OCI-LY1 (cell line): ENCODE measurements around the gene CDC37.

Experiments
- H2AFZ ChIP-seq: fragments of 200-600 bp; sonication (generic), shearing (Covaris generic); 2 replicates; pipeline ENCODE4 v1.6.0; 2014; ENCODE audit warnings: antibody characterized with exemption, mild to moderate bottlenecking, low read length
- H3F3A ChIP-seq: fragments of 200-600 bp; sonication (generic), shearing (Covaris generic); 2 replicates; pipeline ENCODE4 v1.6.0; 2014; ENCODE audit warnings: mild to moderate bottlenecking, antibody characterized with exemption, low read length, moderate library complexity; ENCODE audit not compliant: insufficient read depth
- H3K27ac ChIP-seq: fragments of 200-600 bp; sonication (generic); 2 replicates; pipeline ENCODE4 v1.5.1; 2014; ENCODE audit warnings: low read length, mixed run types, mild to moderate bottlenecking, low read depth; ENCODE audit not compliant: poor library complexity, severe bottlenecking
- H3K27me3 ChIP-seq: fragments of 200-600 bp; sonication (generic); 2 replicates; pipeline ENCODE4 v1.6.0; 2014; ENCODE audit warnings: antibody characterized with exemption, mild to moderate bottlenecking, low read length, moderate library complexity; ENCODE audit not compliant: insufficient read depth
- H3K36me3 ChIP-seq: fragments of 200-600 bp; sonication (generic); 2 replicates; pipeline ENCODE4 v1.6.1; 2014; ENCODE audit warnings: mild to moderate bottlenecking, antibody characterized with exemption, low read length, moderate library complexity, mixed read lengths; ENCODE audit not compliant: insufficient read depth
- H3K4me1 ChIP-seq: fragments of 200-600 bp; sonication (generic); 2 replicates; pipeline ENCODE4 v1.5.1; 2014; ENCODE audit warnings: mild to moderate bottlenecking, low read length, moderate library complexity; ENCODE audit not compliant: insufficient read depth, severe bottlenecking
- H3K4me2 ChIP-seq: fragments of 200-600 bp; sonication (generic), shearing (Covaris generic); 2 replicates; pipeline ENCODE4 v1.6.1; 2014; ENCODE audit warnings: low read length
- H3K4me3 ChIP-seq: fragments of 200-600 bp; sonication (generic); 2 replicates; pipeline ENCODE4 v1.5.1; 2014; ENCODE audit warnings: low read length, low read depth, mild to moderate bottlenecking, mixed read lengths; ENCODE audit not compliant: poor library complexity, severe bottlenecking
- H3K79me2 ChIP-seq: fragments of 200-600 bp; shearing (Covaris generic); 2 replicates; pipeline ENCODE4 v1.6.1; 2016; ENCODE audit warnings: mixed run types, low read length, mixed read lengths; ENCODE audit not compliant: insufficient read depth
- H3K9ac ChIP-seq: fragments of 200-600 bp; sonication (generic), shearing (Covaris generic); 2 replicates; pipeline ENCODE4 v1.6.1; 2014; ENCODE audit warnings: mild to moderate bottlenecking, low read length, mixed read lengths
- H3K9me2 ChIP-seq: fragments of 200-600 bp; sonication (generic), shearing (Covaris generic); 2 replicates; pipeline ENCODE4 v1.6.1; 2014; ENCODE audit warnings: low read depth, mild to moderate bottlenecking, low read length, mixed read lengths
- H3K9me3 ChIP-seq: fragments of 200-600 bp; shearing (Covaris generic); 2 replicates; pipeline ENCODE4 v1.6.1; 2014; ENCODE audit warnings: low read length, mixed read lengths
- H4K20me1 ChIP-seq: fragments of 200-600 bp; sonication (generic), shearing (Covaris generic); 2 replicates; pipeline ENCODE4 v1.6.0; 2016; ENCODE audit warnings: mild to moderate bottlenecking, low read length; ENCODE audit not compliant: insufficient read depth
- CTCF ChIP-seq: fragments of 200-600 bp; sonication (generic), shearing (Covaris generic); IDR thresholded peaks from 2 replicates; pipeline ENCODE4 v1.5.1; 2017; ENCODE audit warnings: mild to moderate bottlenecking, antibody characterized with exemption, low read length, moderate library complexity, mixed read lengths
- EZH2 ChIP-seq: fragments of 200-600 bp; sonication (generic), shearing (Covaris generic); IDR thresholded peaks from 2 replicates; pipeline ENCODE4 v1.8.0; 2017; ENCODE audit warnings: borderline replicate concordance, mixed run types, mild to moderate bottlenecking, antibody characterized with exemption, low read length, moderate library complexity, mixed read lengths

Gene CDC37

GRCh38 chr19:10430505-10431253 lies 27.3 kb upstream of the CDC37 start:
- Histone ChIP-seq H3K4me2 (peak overlapping the region; percentile 51), H3K36me3 (no peaks in the 10 kb centered on the region), H3K79me2 (no peaks in the 10 kb centered on the region), H3K9me3 (no peaks in the 10 kb centered on the region), H3K27me3 (peaks cover 21% of the 10 kb centered on the region), H3K9ac (no peak overlapping the region), H2AFZ (no peak overlapping the region), H3K4me3 (peak overlapping the region; percentile 36), H4K20me1 (no peaks in the 10 kb centered on the region), H3F3A (no peaks in the 10 kb centered on the region), H3K4me1 (peaks cover 26% of the 10 kb centered on the region), H3K9me2 (no peaks in the 10 kb centered on the region), H3K27ac (no peak overlapping the region)
- TF ChIP-seq EZH2 = no peak

GRCh38 chr19:10428996-10429381 lies 25.6 kb upstream of the CDC37 start:
- H3K4me2 ChIP-seq = no peak overlapping the region
- H3K79me2 ChIP-seq = no peaks in the 10 kb centered on the region
- no peak overlapping the region for H3K27ac ChIP-seq
- H3K9me3 ChIP-seq = no peaks in the 10 kb centered on the region
- no peaks in the 10 kb centered on the region for H3F3A ChIP-seq
- no peaks in the 10 kb centered on the region for H3K36me3 ChIP-seq
- no peaks in the 10 kb centered on the region for H3K9me2 ChIP-seq
- no peak overlapping the region for H2AFZ ChIP-seq
- no peak for TF ChIP-seq EZH2
- H4K20me1 ChIP-seq = no peaks in the 10 kb centered on the region
- peaks cover 36% of the 10 kb centered on the region for H3K4me1 ChIP-seq
- no peak overlapping the region for H3K4me3 ChIP-seq
- H3K9ac ChIP-seq = no peak overlapping the region
- peaks cover 18% of the 10 kb centered on the region for H3K27me3 ChIP-seq

- H3K4me1 ChIP-seq = peaks cover 36% of the 10 kb centered on the region
- no peak overlapping the region for H3K4me3 ChIP-seq
- H3K27ac ChIP-seq = no peak overlapping the region
- peaks cover 23% of the 10 kb centered on the region for H3K27me3 ChIP-seq
- no peak for TF ChIP-seq CTCF
- TF ChIP-seq EZH2 = no peak
- H3K79me2 ChIP-seq = no peaks in the 10 kb centered on the region
- H3K9me3 ChIP-seq = no peaks in the 10 kb centered on the region
- H3K4me2 ChIP-seq = no peak overlapping the region
- no peaks in the 10 kb centered on the region for H3K9me2 ChIP-seq
- H2AFZ ChIP-seq = no peak overlapping the region
- H4K20me1 ChIP-seq = no peaks in the 10 kb centered on the region
- no peaks in the 10 kb centered on the region for H3K36me3 ChIP-seq
- H3K9ac ChIP-seq = no peak overlapping the region
- H3F3A ChIP-seq = no peaks in the 10 kb centered on the region
Measured at GRCh38 chr19:10427169-10427568, 23.8 kb upstream of the CDC37 start.

- Histone ChIP-seq H4K20me1 (no peaks in the 10 kb centered on the region), H3K4me1 (peaks cover 28% of the 10 kb centered on the region), H3K36me3 (no peaks in the 10 kb centered on the region), H2AFZ (no peak overlapping the region), H3K9me2 (no peaks in the 10 kb centered on the region), H3K9me3 (no peaks in the 10 kb centered on the region), H3K9ac (no peak overlapping the region), H3K4me3 (no peak overlapping the region), H3F3A (no peaks in the 10 kb centered on the region), H3K27me3 (peaks cover 6% of the 10 kb centered on the region; the same call in 1 of the 2 replicates), H3K79me2 (no peaks in the 10 kb centered on the region), H3K4me2 (peak overlapping the region; percentile 33), H3K27ac (no peak overlapping the region)
- no peak for TF ChIP-seq EZH2
- TF ChIP-seq CTCF = peak; percentile 88
Measured at GRCh38 chr19:10424011-10424637, 20.8 kb upstream of the CDC37 start.
